Spleen (tissue), 11 donors: ENCODE measurements around the gene NLRP6. TPM values are rescaled to one million over a fixed set of nuclear protein-coding genes. Genes with fewer than 3 reads are reported as not detected.
"Not testable (repeated sequence)": the region's sequence is repeated elsewhere in the genome, so short reads cannot be mapped to it uniquely, and the experiment has no call there.

ENCODE experiments used
- DNase-seq: peaks from one replicate; pipeline ENCODE4 v3.0.0-alpha.2; 2020
- H3K27ac ChIP-seq, 8 donors: fragments of 200-600 bp; sonication (generic) in 7 of 8; 1 replicate in 4 of 8; 2 replicates in 4 of 8; pipeline versions ENCODE4 v1.5.0 to v1.8.0; 2016 to 2021; ENCODE audit warnings: inconsistent platforms in 4 of 8, mild to moderate bottlenecking in 4 of 8, moderate library complexity in 1 of 8
- H3K27me3 ChIP-seq, 7 donors: fragments of 200-600 bp; sonication (generic) in 6 of 7; replicated peaks in 1 of 7; 1 replicate in 4 of 7; 2 replicates in 3 of 7; pipeline versions ENCODE4 v1.5.0 to v1.8.0; 2016 to 2021; ENCODE audit warnings: inconsistent platforms in 3 of 7, mild to moderate bottlenecking in 1 of 7
- H3K36me3 ChIP-seq, 6 donors: fragments of 200-600 bp; sonication (generic) in 5 of 6; 1 replicate in 4 of 6; 2 replicates in 2 of 6; pipeline versions ENCODE4 v1.5.0 to v1.8.0; 2016 to 2021; ENCODE audit warnings: inconsistent platforms in 2 of 6
- H3K4me1 ChIP-seq, 6 donors: fragments of 200-600 bp; sonication (generic) in 5 of 6; 1 replicate in 3 of 6; 2 replicates in 3 of 6; pipeline versions ENCODE4 v1.5.0 to v1.8.0; 2016 to 2021; ENCODE audit warnings: inconsistent platforms in 3 of 6
- H3K4me3 ChIP-seq, 8 donors: fragments of 200-600 bp; sonication (generic) in 7 of 8; 1 replicate in 4 of 8; 2 replicates in 4 of 8; pipeline versions ENCODE4 v1.5.0 to v1.8.0; 2016 to 2021; ENCODE audit warnings: inconsistent platforms in 4 of 8, mild to moderate bottlenecking in 4 of 8, moderate library complexity in 2 of 8
- H3K9me3 ChIP-seq, 8 donors: fragments of 200-600 bp; sonication (generic) in 7 of 8; 1 replicate in 4 of 8; 2 replicates in 4 of 8; pipeline versions ENCODE4 v1.5.0 to v1.8.0; 2016 to 2021; ENCODE audit warnings: inconsistent platforms in 4 of 8
- CTCF ChIP-seq, 11 experiments: fragments of 200-600 bp in 7 of 11; fragments of 450-650 bp in 4 of 11; sonication (generic) in 4 of 11; IDR thresholded peaks in 8 of 11; conservative IDR thresholded peaks in 3 of 11; 1 replicate in 7 of 11; 2 replicates in 4 of 11; pipeline versions ENCODE4 v1.4.0 to v1.8.0; 2016 to 2021; ENCODE audit warnings: antibody characterized with exemption in 11 of 11, inconsistent platforms in 4 of 11, mild to moderate bottlenecking in 1 of 11
- POLR2A ChIP-seq, 3 donors: fragments of 450-650 bp; IDR thresholded peaks; one replicate each; pipeline ENCODE4 v1.5.1; 2017; ENCODE audit warnings: antibody characterized with exemption in 3 of 3, mild to moderate bottlenecking in 1 of 3
- POLR2AphosphoS5 ChIP-seq, 3 donors: sonication (generic); formaldehyde crosslinking; IDR thresholded peaks; one replicate each; pipeline ENCODE4 v1.5.1; 2017; ENCODE audit warnings: antibody characterized with exemption in 3 of 3
- WGBS, 5 donors: extraction: QIAGEN DNeasy Blood & Tissue Kit in 3 of 5; methylation state at CpG; one replicate each; pipeline versions ENCODE4 v1.1.5 to v1.1.7; 2013 to 2018; 5-methylcytosine and 5-hydroxymethylcytosine counted together
- intact Hi-C: fragments of 100-400 bp; cut with DNase I; formaldehyde crosslinking; loops from one replicate; pipeline ENCODE4 v1.15.0; 2023; ENCODE audit warnings: low total_unique reads
- polyA plus RNA-seq, 3 donors: library from polyadenylated mRNA; stranded (reverse); fragments of 200-250 nt; gene quantifications; one replicate each; pipeline ENCODE4 v1.2.1, GENCODE V29; 2013
- total RNA-seq, 7 donors: library from RNA; depleted of rRNA in 3 of 7; stranded (reverse); fragments of >200 nt in 3 of 7; fragmentation: NEBNext Ultra II Directional in 4 of 7; extraction: Animal tissue kit (Norgen Biotek cat#: 25700) in 4 of 7; gene quantifications; one replicate each; pipeline versions ENCODE4 v1.1.0 to v1.2.1, GENCODE V29; 2016 to 2021
- donor health status: healthy with polysubstance abuse.
- donor health status: DM: no; HTN: no; CAD: no; lungs with moderate emphysema.
- donor health status: DM: no; HTN: no; CAD: no.
- donor health status: Bipolar disorder and iron deficiency.
- donor health status: healthy.
- donor health status: DM: no; HTN: no; CAD: no.
- donor health status: DM: yes; HTN: yes; CAD: no.

NLRP6 gene
- total and polyA plus RNA-seq, 10 donors, result 0.15 to 30.9 (median 5.8) TPM

GRCh38 chr11:283405-284104 is 5.3 kb downstream of the NLRP6 start:
- 77 to 86% (median 85%) methylated on average over 22 to 23 of the region's 23 CpGs for WGBS, 5 donors
- intact Hi-C loops, result no loop called here
- H3K4me3 ChIP-seq, result no peak overlapping the region
- H3K27me3 ChIP-seq, result peaks cover 0 to 95% (median 44%) of the 10 kb centered on the region in 7 donors
- peaks cover 0 to 36% (median 0%) of the 10 kb centered on the region in 6 donors for H3K36me3 ChIP-seq
- peak; percentile 69 for DNase-seq
- peak in 1 of 3 donors; percentile 24 for TF ChIP-seq POLR2AphosphoS5 (IDR thresholded peaks at IDR 0.05)
- TF ChIP-seq CTCF (IDR thresholded peaks at IDR 0.05 in 8 of 11, conservative IDR thresholded peaks at IDR 0.05 in 3 of 11), result no peak
- TF ChIP-seq POLR2A (IDR thresholded peaks at IDR 0.05), result no peak
- no peak overlapping the region for H3K27ac ChIP-seq
- H3K4me1 ChIP-seq, result peaks cover 26 to 97% (median 51%) of the 10 kb centered on the region in 6 donors
- H3K9me3 ChIP-seq, result no peaks in the 10 kb centered on the region

- WGBS, 5 donors, result 83 to 89% (median 85%) methylated on average over 16 to 24 of the region's 24 CpGs
- Histone ChIP-seq H3K4me3 (no peak overlapping the region), H3K27ac (no peak overlapping the region), H3K9me3 (no peaks in the 10 kb centered on the region), H3K27me3 (peaks cover 0 to 87% (median 36%) of the 10 kb centered on the region in 7 donors), H3K36me3 (peaks cover 0 to 36% (median 0%) of the 10 kb centered on the region in 6 donors), H3K4me1 (peaks cover 24 to 91% (median 45%) of the 10 kb centered on the region in 6 donors)
- peak; percentile 77 for DNase-seq
- intact Hi-C loops, result no loop called here
- TF ChIP-seq POLR2AphosphoS5 (IDR thresholded peaks at IDR 0.05), result peak in 1 of 3 donors; percentile 63
- no peak for TF ChIP-seq POLR2A (IDR thresholded peaks at IDR 0.05)
Observed at GRCh38 chr11:284105-285020, 6.2 kb downstream of the NLRP6 start.

- intact Hi-C loops, result no loop called here
- no peak for TF ChIP-seq POLR2A (IDR thresholded peaks at IDR 0.05)
- TF ChIP-seq POLR2AphosphoS5 (IDR thresholded peaks at IDR 0.05), result peak in 1 of 3 donors; percentile 27
- no peak overlapping the region for H3K4me3 ChIP-seq
- peaks cover 0 to 78% (median 27%) of the 10 kb centered on the region in 7 donors for H3K27me3 ChIP-seq
- H3K36me3 ChIP-seq, result peaks cover 0 to 41% (median 0%) of the 10 kb centered on the region in 6 donors
- H3K4me1 ChIP-seq, result peaks cover 21 to 91% (median 45%) of the 10 kb centered on the region in 6 donors
- 83 to 89% (median 89%) methylated on average over 16 to 29 of the region's 29 CpGs for WGBS, 5 donors
- peak; percentile 64 for DNase-seq
- no peaks in the 10 kb centered on the region for H3K9me3 ChIP-seq
- H3K27ac ChIP-seq, result no peak overlapping the region
Observed at GRCh38 chr11:285021-285893, 7.0 kb downstream of the NLRP6 start.

GRCh38 chr11:285894-286220 is 7.7 kb downstream of the NLRP6 start:
- 78 to 89% (median 82%) methylated on average over 3 to 8 of the region's 8 CpGs for WGBS, 5 donors
- TF ChIP-seq CTCF (IDR thresholded peaks at IDR 0.05 in 8 of 11, conservative IDR thresholded peaks at IDR 0.05 in 3 of 11) (no peak), POLR2A (IDR thresholded peaks at IDR 0.05) (no peak), POLR2AphosphoS5 (IDR thresholded peaks at IDR 0.05) (no peak)
- no peaks in the 10 kb centered on the region for H3K9me3 ChIP-seq

GRCh38 chr11:286977-287820 is 9.0 kb downstream of the NLRP6 start:
- 67 to 77% (median 74%) methylated on average over 23 to 27 of the region's 27 CpGs for WGBS, 5 donors
- Histone ChIP-seq H3K4me3 (peak overlapping the region in 6 of 8 donors; percentile 58 to 86 (median 63)), H3K4me1 (peaks cover 6 to 91% (median 33%) of the 10 kb centered on the region in 6 donors), H3K27ac (peak overlapping the region in 7 of 8 donors; percentile 20 to 95 (median 85)), H3K36me3 (peaks cover 0 to 55% (median 4%) of the 10 kb centered on the region in 6 donors), H3K27me3 (peaks cover 0 to 59% (median 8%) of the 10 kb centered on the region in 7 donors)
- H3K9me3 ChIP-seq, intact Hi-C loops: not testable (repeated sequence)
- DNase-seq, result peak; percentile 77

More at GRCh38 chr11:285894-286220, 7.7 kb downstream of the NLRP6 start:
- H3K4me1 ChIP-seq, result peaks cover 15 to 91% (median 44%) of the 10 kb centered on the region in 6 donors
- peak; percentile 68 for DNase-seq
- intact Hi-C loops, result no loop called here
- H3K4me3 ChIP-seq, result no peak overlapping the region
- peaks cover 0 to 47% (median 0%) of the 10 kb centered on the region in 6 donors for H3K36me3 ChIP-seq
- H3K27ac ChIP-seq, result no peak overlapping the region
- peaks cover 0 to 72% (median 21%) of the 10 kb centered on the region in 7 donors for H3K27me3 ChIP-seq
